Measurements from ENCODE around the gene SERPINA5.

The SERPINA5 gene

GRCh38 chr14:94611179-94611578, 30.0 kb downstream of the SERPINA5 start (continued):
- TF ChIP-seq ZNF324 (tag by site-specific recombination; IDR thresholded peaks at IDR 0.05): no peak
- TF ChIP-seq ZNF169 (tag by site-specific recombination; IDR thresholded peaks at IDR 0.05): no peak
- no peak for TF ChIP-seq BCL6B (tag by site-specific recombination; IDR thresholded peaks at IDR 0.05)
- no peak for TF ChIP-seq ZNF707 (tag by site-specific recombination; IDR thresholded peaks at IDR 0.05)
- TF ChIP-seq ZBTB48 (tag by site-specific recombination; IDR thresholded peaks at IDR 0.05): no peak
- TF ChIP-seq GLI2 (tag by site-specific recombination; IDR thresholded peaks at IDR 0.05; ENCODE audit: borderline replicate concordance, low read depth): no peak
- no peak for TF ChIP-seq ZNF133 (tag by site-specific recombination; IDR thresholded peaks at IDR 0.05)
- no peak for TF ChIP-seq ZNF280D (tag by site-specific recombination; IDR thresholded peaks at IDR 0.05)

GRCh38 chr14:94612174-94612573, 30.9 kb downstream of the SERPINA5 start, which contains the start of gene SERPINA3:
Gene SERPINA3, plus strand, starts transcription at chr14:94612391. Its CDS starts 2,051 bp downstream, at chr14:94614442.
- Histone ChIP-seq H3K9me3 (ENCODE audit: control insufficient read depth, insufficient read depth, low read depth, low read length) (no peaks in the 10 kb centered on the region), H3K4me3 (ENCODE audit: low read depth, low read length) (no peak within 1 kb of the TSS), H3K27ac (ENCODE audit: extremely low read depth, low read depth, low read length) (no peak within 1 kb of the TSS), H3K36me3 (ENCODE audit: control insufficient read depth in 2 of 2, insufficient read depth in 1 of 2, low read length in 2 of 2) (no peaks in the 10 kb centered on the region), H3K4me1 (ENCODE audit: control insufficient read depth, insufficient read depth, low read length) (no peaks in the 10 kb centered on the region)
- TF ChIP-seq ZNF211 (tag by site-specific recombination; IDR thresholded peaks at IDR 0.05; ENCODE audit: low read depth) (no peak), ZNF785 (tag by site-specific recombination; IDR thresholded peaks at IDR 0.05) (no peak), ZNF623 (tag by site-specific recombination; IDR thresholded peaks at IDR 0.05) (no peak), ZNF18 (tag by site-specific recombination; IDR thresholded peaks at IDR 0.05) (no peak), KLF16 (tag by site-specific recombination; IDR thresholded peaks at IDR 0.05) (no peak), ZNF426 (tag by site-specific recombination; IDR thresholded peaks at IDR 0.05) (no peak), ZNF274 (IDR thresholded peaks at IDR 0.05; ENCODE audit: low read length) (no peak), ZNF274 (tag by site-specific recombination; IDR thresholded peaks at IDR 0.05; ENCODE audit: borderline replicate concordance) (no peak), ZNF692 (tag by site-specific recombination; IDR thresholded peaks at IDR 0.05) (no peak), GLI4 (tag by site-specific recombination; IDR thresholded peaks at IDR 0.05) (no peak), ZNF621 (tag by site-specific recombination; IDR thresholded peaks at IDR 0.05) (no peak), MEIS1 (CRISPR knock-in tag; IDR thresholded peaks at IDR 0.05; ENCODE audit: borderline replicate concordance) (no peak)
- CTCF ChIA-PET: interaction anchor here (0.6 kb wide), 1 partner anchor 366 kb away, joined by 3 read pairs; no protein-coding TSS in a partner anchor
- POLR2A ChIA-PET: no interaction called here

All from HEK293 (cell line).